H1 (cell line): Measurements from ENCODE around the gene PCP4L1. TPM values are rescaled to one million over a fixed set of nuclear protein-coding genes. Genes with fewer than 3 reads are reported as not detected.

Experiments
- JUND ChIP-seq: IDR thresholded peaks from 2 replicates; pipeline ENCODE4 v1.6.1; 2011; ENCODE audit warnings: mild to moderate bottlenecking, improper control_type of control experiment, low read length
- RNF2 ChIP-seq: fragments of 200-900, 300-1000 bp; sonication (generic); IDR thresholded peaks from 2 replicates; pipeline ENCODE4 v1.7.1; 2016; ENCODE audit warnings: borderline replicate concordance, low read depth, mild to moderate bottlenecking, antibody characterized with exemption, low read length; ENCODE audit not compliant: poor library complexity, severe bottlenecking; ENCODE audit errors: missing control alignments
- TBP ChIP-seq: IDR thresholded peaks from 2 replicates; pipeline ENCODE4 v1.6.1; 2011; ENCODE audit warnings: low read depth, low read length, improper control_type of control experiment
- polyA plus RNA-seq, 7 experiments: library from polyadenylated mRNA; depleted of rRNA in 3 of 7; stranded (reverse) in 5 of 7; unstranded in 2 of 7; fragments of >200 nt in 5 of 7; fragments of 200-250 nt in 2 of 7; gene quantifications; 1 replicate in 5 of 7; 2 replicates in 1 of 7; 4 replicates in 1 of 7; pipeline versions ENCODE4 v1.2.1 to v1.2.3, GENCODE V29; 2011 to 2013; ENCODE audit warnings: missing spikeins in 2 of 7, mixed read lengths in 2 of 7
- total RNA-seq: library from RNA; stranded (reverse); fragmentation: NEBNext Ultra II Directional; extraction: Animal tissue kit (Norgen Biotek cat#: 25700); gene quantifications from 2 replicates; pipeline ENCODE4 v1.2.1, GENCODE V29; 2021

PCP4L1 gene
- total and polyA plus RNA-seq, 2 of the 8 experiments (the other 6 are each of a cell fraction or from before 2014, with no cell fraction given) = 0.41 to 1.0 TPM

GRCh38 chr1:161228032-161228431, 30.5 kb upstream of the PCP4L1 start (continued):
- TF ChIP-seq JUND = no peak
- TF ChIP-seq TBP = no peak
- no peak for TF ChIP-seq RNF2
